ENCODE measurements around the gene LRP1. TPM values are rescaled to one million over a fixed set of nuclear protein-coding genes. Genes with fewer than 3 reads are reported as not detected.

LRP1 gene
- total RNA-seq, 3 donors from 2014 or later (not counting 1 experiment from before 2014, with no cell fraction given), result 6.7 to 13.1 (median 9.5) TPM

- peak; percentile 47 to 62 (median 48) for ATAC-seq
- Mint-ChIP-seq H3K27ac (peak overlapping the region; percentile 50 to 90), H3K36me3 (no peaks in the 10 kb centered on the region), H3K4me1 (peaks cover 12 to 24% of the 10 kb centered on the region in 2 donors), H3K27me3 (ENCODE audit: low read depth in 2 of 2) (no peaks in the 10 kb centered on the region), H3K9me3 (no peaks in the 10 kb centered on the region), H3K4me3 (no peak overlapping the region)
- H3K4me3 ChIP-seq (ENCODE audit: low read length), result no peak overlapping the region
- H3K27me3 ChIP-seq (ENCODE audit: control insufficient read depth, insufficient read depth, low read length), result no peaks in the 10 kb centered on the region
- intact Hi-C loops (cut with micrococcal nuclease), result loop anchor here (1.0 kb wide), 1 partner anchor 24 kb away; no protein-coding TSS in a partner anchor
- WGBS (ENCODE audit: insufficient coverage), result 53% methylated on average over 24 of the region's 24 CpGs
- peak; percentile 40 for TF ChIP-seq CTCF (IDR thresholded peaks at IDR 0.05)
- H3K4me1 ChIP-seq (ENCODE audit: control insufficient read depth, insufficient read depth, low read length), result peaks cover 36% of the 10 kb centered on the region
- peaks cover 38% of the 10 kb centered on the region for H3K36me3 ChIP-seq (ENCODE audit: control insufficient read depth, insufficient read depth, low read length)
- DNase-seq, result peak; percentile 45 to 76
- H3K27ac ChIP-seq (ENCODE audit: low read length), result peak overlapping the region; percentile 64
- H3K9me3 ChIP-seq (ENCODE audit: control insufficient read depth, insufficient read depth, low read length), result no peaks in the 10 kb centered on the region
Observed at GRCh38 chr12:57093415-57094207, 34.7 kb upstream of the LRP1 start.

GRCh38 chr12:57094208-57095160 is 33.8 kb upstream of the LRP1 start:
- Histone ChIP-seq H3K36me3 (ENCODE audit: control insufficient read depth, insufficient read depth, low read length) (peaks cover 47% of the 10 kb centered on the region), H3K27me3 (ENCODE audit: control insufficient read depth, insufficient read depth, low read length) (no peaks in the 10 kb centered on the region), H3K27ac (ENCODE audit: low read length) (peak overlapping the region; percentile 64), H3K4me3 (ENCODE audit: low read length) (no peak overlapping the region), H3K4me1 (ENCODE audit: control insufficient read depth, insufficient read depth, low read length) (peaks cover 32% of the 10 kb centered on the region), H3K9me3 (ENCODE audit: control insufficient read depth, insufficient read depth, low read length) (no peaks in the 10 kb centered on the region)
- no peak overlapping the region for H3K4me3 Mint-ChIP-seq
- 82% methylated on average over 12 of the region's 15 CpGs for WGBS (ENCODE audit: insufficient coverage)
- peaks cover 14 to 26% of the 10 kb centered on the region in 2 donors for H3K4me1 Mint-ChIP-seq
- TF ChIP-seq CTCF (IDR thresholded peaks at IDR 0.05), result no peak
- DNase-seq (no peak), ATAC-seq (no peak)
- no peaks in the 10 kb centered on the region for H3K27me3 Mint-ChIP-seq (ENCODE audit: low read depth in 2 of 2)
- H3K36me3 Mint-ChIP-seq, result no peaks in the 10 kb centered on the region
- no peaks in the 10 kb centered on the region for H3K9me3 Mint-ChIP-seq
- H3K27ac Mint-ChIP-seq, result peak overlapping the region; percentile 50 to 90
- intact Hi-C loops (cut with micrococcal nuclease), result no loop called here

GRCh38 chr12:57095440-57095839 is 32.8 kb upstream of the LRP1 start:
- H3K27ac Mint-ChIP-seq, result peak overlapping the region; percentile 58 to 90
- TF ChIP-seq CTCF (IDR thresholded peaks at IDR 0.05), result no peak
- peaks cover 22% of the 10 kb centered on the region for H3K4me1 ChIP-seq (ENCODE audit: control insufficient read depth, insufficient read depth, low read length)
- H3K27me3 Mint-ChIP-seq (ENCODE audit: low read depth in 2 of 2), result no peaks in the 10 kb centered on the region
- peaks cover 14 to 23% of the 10 kb centered on the region in 2 donors for H3K4me1 Mint-ChIP-seq
- H3K9me3 Mint-ChIP-seq, result no peaks in the 10 kb centered on the region
- no peak overlapping the region for H3K4me3 ChIP-seq (ENCODE audit: low read length)
- H3K27me3 ChIP-seq (ENCODE audit: control insufficient read depth, insufficient read depth, low read length), result no peaks in the 10 kb centered on the region
- no peaks in the 10 kb centered on the region for H3K9me3 ChIP-seq (ENCODE audit: control insufficient read depth, insufficient read depth, low read length)
- no peak overlapping the region for H3K27ac ChIP-seq (ENCODE audit: low read length)
- no peak overlapping the region for H3K4me3 Mint-ChIP-seq
- WGBS (ENCODE audit: insufficient coverage), result 91% methylated on average over 3 of the region's 3 CpGs
- peaks cover 54% of the 10 kb centered on the region for H3K36me3 ChIP-seq (ENCODE audit: control insufficient read depth, insufficient read depth, low read length)
- intact Hi-C loops (cut with micrococcal nuclease), result no loop called here
- no peaks in the 10 kb centered on the region for H3K36me3 Mint-ChIP-seq
- no peak for ATAC-seq
- DNase-seq, result no peak
